ENCODE data around the gene TMX1.
A peak's percentile ranks its signal among the peaks of the same experiment; 100 is the strongest.

Gene TMX1

GRCh38 chr14:51293149-51293911 lies 53.3 kb downstream of the TMX1 start:
- DNase-seq, result peak; percentile 49

DNA sequence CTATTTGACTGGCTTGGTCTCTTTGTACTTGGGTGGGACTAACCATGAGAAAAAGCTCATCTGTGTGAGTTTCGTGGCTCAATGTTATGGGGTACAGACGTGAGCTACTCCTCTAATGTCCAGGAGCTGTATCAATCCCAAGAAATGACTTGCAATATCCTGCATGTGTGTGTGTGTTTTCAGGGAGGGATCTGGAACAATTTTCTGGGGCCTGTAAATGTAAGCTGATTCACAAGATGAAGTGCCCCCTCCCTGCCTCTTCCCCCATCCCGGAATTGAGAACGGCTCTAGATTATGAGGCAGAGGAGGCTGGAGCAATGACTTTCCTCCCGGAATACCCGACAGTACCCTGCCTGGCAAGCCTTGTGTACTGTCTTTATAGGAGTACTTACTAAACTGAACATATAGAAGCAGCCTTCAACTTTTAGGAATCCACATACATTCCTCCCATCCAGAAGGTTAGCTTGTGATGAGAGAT lies 53.9 kb downstream of the TMX1 start:
- DNase-seq, result no peak

- no peak for DNase-seq
Measured at GRCh38 chr14:51294951-51295525, 55.0 kb downstream of the TMX1 start.

DNA sequence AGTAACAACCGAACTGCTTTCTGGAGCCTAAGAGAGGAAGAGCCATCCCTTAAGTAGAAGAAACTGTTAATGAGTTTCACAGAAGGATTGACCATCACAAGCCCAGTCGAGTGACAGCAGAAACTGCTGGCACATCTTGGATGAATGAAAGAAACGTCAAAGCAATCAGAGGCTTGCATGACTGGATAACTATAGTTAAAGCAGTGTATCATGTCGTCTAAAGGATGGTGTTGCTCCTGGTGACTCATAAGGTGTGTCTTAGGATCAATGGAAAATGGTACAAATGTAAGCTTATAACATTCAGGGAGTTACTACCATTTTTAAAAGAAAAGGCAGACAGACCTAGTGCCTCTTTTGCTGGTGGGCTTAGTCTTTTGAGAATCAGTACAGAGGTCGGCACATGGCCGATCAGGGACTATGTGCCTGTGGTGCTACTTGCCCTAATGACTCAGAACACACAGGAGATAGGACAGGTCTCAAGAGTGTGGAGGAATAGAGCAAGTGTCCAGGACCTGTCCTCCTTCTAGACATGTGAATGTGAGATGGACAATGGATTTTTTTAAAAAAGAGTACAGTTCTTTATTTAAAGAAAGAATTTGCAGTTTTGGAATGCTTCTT lies 55.7 kb downstream of the TMX1 start:
- DNase-seq, result no peak

DNA sequence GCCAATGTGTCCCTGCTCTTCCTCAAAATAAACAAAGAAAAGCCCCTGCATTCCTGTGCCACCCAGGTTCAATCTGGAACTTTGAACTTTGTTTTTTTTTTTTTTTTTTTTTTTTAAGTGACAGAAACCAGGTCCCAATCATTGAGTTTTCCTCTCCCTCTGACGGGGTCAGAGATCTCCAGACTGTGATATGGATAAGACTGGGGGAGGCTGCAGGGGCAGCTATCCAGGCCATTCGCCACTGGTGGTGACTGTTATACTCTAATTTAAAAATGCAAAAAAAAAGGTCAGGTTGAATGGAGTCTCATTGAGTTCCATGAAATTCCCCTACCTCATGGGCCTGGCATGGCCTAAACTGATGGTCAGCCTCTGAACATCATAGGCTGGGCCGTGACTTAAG lies 57.0 kb downstream of the TMX1 start:
- DNase-seq, result no peak

DNA sequence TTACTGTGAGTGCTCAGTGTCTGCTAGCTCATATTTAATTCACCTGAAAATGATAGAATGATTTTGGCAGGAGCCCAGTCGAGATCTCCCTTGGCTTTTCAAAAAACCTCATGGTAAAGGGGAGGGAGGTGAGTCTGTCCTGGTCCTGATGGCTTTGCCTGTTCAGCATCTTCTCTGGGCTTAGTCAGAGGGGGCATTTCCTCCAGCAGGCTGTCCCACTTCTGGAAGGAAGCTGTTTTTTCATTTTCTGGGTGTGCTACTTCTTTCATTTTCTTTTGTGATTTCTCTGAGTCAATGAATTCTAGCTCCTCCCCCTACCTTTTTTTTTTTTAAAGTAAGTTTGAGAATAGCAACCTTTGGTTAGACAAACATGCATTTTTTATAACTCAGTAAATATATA lies 58.8 kb downstream of the TMX1 start:
- DNase-seq, result peak; percentile 27

DNA sequence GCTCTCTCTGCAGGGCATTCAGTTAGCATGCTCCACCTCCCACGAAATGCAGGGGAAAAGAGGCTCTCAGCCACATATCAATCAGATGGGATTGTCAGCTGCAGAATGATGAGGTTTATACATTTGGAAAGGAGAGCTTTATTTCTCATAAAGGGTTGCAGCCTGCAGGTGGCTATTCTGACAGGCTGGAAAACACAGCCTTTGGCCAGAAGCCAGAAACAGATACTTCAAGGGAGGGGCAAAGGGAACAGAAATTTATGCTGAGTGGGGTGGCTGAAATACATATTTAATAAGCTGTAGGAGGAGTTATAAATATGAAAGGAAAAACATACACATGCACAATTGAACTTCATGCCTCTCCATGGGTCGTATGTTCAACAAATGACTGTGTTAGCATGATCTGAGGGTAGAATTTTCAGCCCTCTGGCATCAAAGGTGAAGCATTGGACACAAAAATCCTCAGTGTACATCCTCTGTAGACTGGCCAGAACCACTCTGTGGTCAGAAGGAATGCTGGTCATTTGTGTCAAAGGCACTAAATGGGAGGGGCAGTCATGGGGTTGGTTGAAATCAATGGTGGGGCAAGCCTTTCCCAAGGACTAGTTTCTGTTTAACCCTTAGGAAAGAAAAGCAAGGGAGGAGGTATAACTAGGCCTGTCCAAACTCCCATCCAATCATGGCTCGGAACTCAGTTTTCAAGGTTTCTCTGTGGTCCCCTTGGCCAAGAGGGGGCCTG lies 62.4 kb downstream of the TMX1 start:
- no peak for DNase-seq

- DNase-seq, result peak; percentile 63
Measured at GRCh38 chr14:51304438-51304837, 64.4 kb downstream of the TMX1 start.

- peak; percentile 96 for DNase-seq
Measured at GRCh38 chr14:51304941-51305340, 64.9 kb downstream of the TMX1 start.

DNA sequence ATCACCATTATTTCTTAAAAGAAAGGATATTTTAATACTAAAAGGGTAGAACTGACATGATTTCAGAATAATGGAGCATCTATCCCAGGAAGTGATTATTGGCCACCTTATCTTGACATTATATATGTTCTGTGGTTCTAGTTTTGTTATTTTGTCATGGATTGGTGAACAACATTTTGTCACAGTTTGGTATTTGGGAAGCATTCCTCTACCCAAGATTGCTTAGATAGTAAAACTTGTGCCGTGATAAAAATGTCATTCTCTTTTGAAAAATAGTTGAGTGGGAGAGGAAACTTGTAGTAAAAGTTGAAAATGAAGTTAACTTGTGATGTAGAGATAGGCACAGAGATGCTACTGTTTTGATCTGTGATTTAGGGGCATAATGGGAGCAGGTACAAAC lies 65.7 kb downstream of the TMX1 start:
- no peak for DNase-seq

Data from fibroblast of skin of scalp (primary cell).